Medulla oblongata (tissue), 1 donor: ENCODE data around the gene THUMPD2.
"Not testable (repeated sequence)": the region's sequence is repeated elsewhere in the genome, so short reads cannot be mapped to it uniquely, and the experiment has no call there.

Source experiments
- DNase-seq: peaks from one replicate; pipeline ENCODE4 v3.0.0-alpha.2; 2015; ENCODE audit errors: extremely low spot score

Gene THUMPD2

GRCh38 chr2:39755466-39755865, 23.6 kb downstream of the THUMPD2 start:
- no peak for DNase-seq

GRCh38 chr2:39743269-39743776, 35.7 kb downstream of the THUMPD2 start:
- DNase-seq = no peak

- no peak for DNase-seq
Measured at GRCh38 chr2:39741871-39742270, 37.2 kb downstream of the THUMPD2 start.

- no peak for DNase-seq
Measured at GRCh38 chr2:39739386-39739785, 39.7 kb downstream of the THUMPD2 start.

GRCh38 chr2:39738936-39739335, 40.1 kb downstream of the THUMPD2 start:
- DNase-seq = no peak

- no peak for DNase-seq
Measured at GRCh38 chr2:39737661-39738060, 41.4 kb downstream of the THUMPD2 start.

GRCh38 chr2:39736640-39737039, 42.4 kb downstream of the THUMPD2 start:
- no peak for DNase-seq

GRCh38 chr2:39735648-39736047, 43.4 kb downstream of the THUMPD2 start:
- DNase-seq = no peak

- no peak for DNase-seq
Measured at GRCh38 chr2:39734445-39734844, 44.6 kb downstream of the THUMPD2 start.

- DNase-seq = no peak
Measured at GRCh38 chr2:39733070-39733674, 45.9 kb downstream of the THUMPD2 start.

- no peak for DNase-seq
Measured at GRCh38 chr2:39732482-39732881, 46.6 kb downstream of the THUMPD2 start.

GRCh38 chr2:39731546-39731945, 47.5 kb downstream of the THUMPD2 start:
- no peak for DNase-seq

- peak; percentile 64 for DNase-seq
Measured at GRCh38 chr2:39730685-39731302, 48.3 kb downstream of the THUMPD2 start.

- no peak for DNase-seq
Measured at GRCh38 chr2:39730276-39730675, 48.8 kb downstream of the THUMPD2 start.

- no peak for DNase-seq
Measured at GRCh38 chr2:39728941-39729351, 50.1 kb downstream of the THUMPD2 start.

- DNase-seq = not testable (repeated sequence)
Measured at GRCh38 chr2:39728085-39728484, 51.0 kb downstream of the THUMPD2 start.

GRCh38 chr2:39725401-39725800, 53.7 kb downstream of the THUMPD2 start:
- no peak for DNase-seq

- DNase-seq = no peak
Measured at GRCh38 chr2:39724828-39725144, 54.3 kb downstream of the THUMPD2 start.

- DNase-seq = no peak
Measured at GRCh38 chr2:39723946-39724827, 54.9 kb downstream of the THUMPD2 start.

- no peak for DNase-seq
Measured at GRCh38 chr2:39723497-39723896, 55.6 kb downstream of the THUMPD2 start.

- DNase-seq = no peak
Measured at GRCh38 chr2:39720970-39721369, 58.1 kb downstream of the THUMPD2 start.

GRCh38 chr2:39719317-39719716, 59.7 kb downstream of the THUMPD2 start:
- DNase-seq = peak; percentile 84

GRCh38 chr2:39718483-39718882, 60.6 kb downstream of the THUMPD2 start:
- DNase-seq = no peak
